IPS-15b (cell line): Measurements from ENCODE around the gene TMEM97.

Experiments
- H3K27me3 ChIP-seq: one replicate; pipeline ENCODE4 v1.6.1; 2013; ENCODE audit warnings: low read length; ENCODE audit not compliant: control insufficient read depth, insufficient read depth
- H3K36me3 ChIP-seq: one replicate; pipeline ENCODE4 v1.6.1; 2013; ENCODE audit warnings: low read length; ENCODE audit not compliant: control insufficient read depth, insufficient read depth
- H3K4me1 ChIP-seq: one replicate; pipeline ENCODE4 v1.6.1; 2013; ENCODE audit warnings: mild to moderate bottlenecking, low read length; ENCODE audit not compliant: control insufficient read depth, insufficient read depth
- H3K4me3 ChIP-seq: one replicate; pipeline ENCODE4 v1.5.1; 2013; ENCODE audit warnings: low read depth, low read length
- H3K9ac ChIP-seq: one replicate; pipeline ENCODE4 v1.6.1; 2013; ENCODE audit warnings: low read depth, mild to moderate bottlenecking, low read length
- H3K9me3 ChIP-seq: one replicate; pipeline ENCODE4 v1.6.1; 2013; ENCODE audit warnings: mild to moderate bottlenecking, low read length; ENCODE audit not compliant: control insufficient read depth, insufficient read depth

Gene TMEM97

GRCh38 chr17:28357061-28357900 lies 38.3 kb downstream of the TMEM97 start, which contains the start of gene POLDIP2:
Gene POLDIP2 (minus strand): TSS chr17:28357527. CDS start chr17:28357448, 79 bp downstream.
- peak within 1 kb of the TSS; percentile 95 for H3K4me3 ChIP-seq
- H3K36me3 ChIP-seq, result peaks cover 17% of the 10 kb centered on the region
- H3K27me3 ChIP-seq, result no peaks in the 10 kb centered on the region
- H3K9me3 ChIP-seq, result no peaks in the 10 kb centered on the region
- H3K9ac ChIP-seq, result peak within 1 kb of the TSS; percentile 92
- peaks cover 3% of the 10 kb centered on the region for H3K4me1 ChIP-seq

GRCh38 chr17:28357901-28358197 lies 38.8 kb downstream of the TMEM97 start:
- H3K36me3 ChIP-seq, result peaks cover 15% of the 10 kb centered on the region

GRCh38 chr17:28363186-28363585 lies 44.2 kb downstream of the TMEM97 start:
- Histone ChIP-seq H3K4me3 (no peak overlapping the region), H3K36me3 (peaks cover 9% of the 10 kb centered on the region)

More at GRCh38 chr17:28357901-28358197, 38.8 kb downstream of the TMEM97 start:
- Histone ChIP-seq H3K9me3 (no peaks in the 10 kb centered on the region), H3K27me3 (no peaks in the 10 kb centered on the region), H3K4me3 (peak overlapping the region; percentile 95), H3K4me1 (peaks cover 3% of the 10 kb centered on the region), H3K9ac (peak overlapping the region; percentile 91)

GRCh38 chr17:28363776-28364650 lies 45.0 kb downstream of the TMEM97 start:
- no peaks in the 10 kb centered on the region for H3K27me3 ChIP-seq

More at GRCh38 chr17:28363186-28363585, 44.2 kb downstream of the TMEM97 start:
- Histone ChIP-seq H3K27me3 (no peaks in the 10 kb centered on the region), H3K4me1 (peaks cover 3% of the 10 kb centered on the region), H3K9me3 (no peaks in the 10 kb centered on the region), H3K9ac (no peak overlapping the region)

GRCh38 chr17:28364665-28365363 lies 45.8 kb downstream of the TMEM97 start, which contains the start of gene SEBOX:
Gene SEBOX (minus strand): TSS chr17:28365199. CDS start chr17:28365151, 48 bp downstream.
- H3K27me3 ChIP-seq, result no peaks in the 10 kb centered on the region
- H3K4me3 ChIP-seq, result no peak within 1 kb of the TSS
- H3K9ac ChIP-seq, result no peak within 1 kb of the TSS
- no peaks in the 10 kb centered on the region for H3K9me3 ChIP-seq
- H3K36me3 ChIP-seq, result peaks cover 9% of the 10 kb centered on the region
- no peaks in the 10 kb centered on the region for H3K4me1 ChIP-seq

More at GRCh38 chr17:28363776-28364650, 45.0 kb downstream of the TMEM97 start:
- Histone ChIP-seq H3K36me3 (peaks cover 9% of the 10 kb centered on the region), H3K4me1 (no peaks in the 10 kb centered on the region), H3K9me3 (no peaks in the 10 kb centered on the region), H3K4me3 (no peak overlapping the region), H3K9ac (no peak overlapping the region)

- Histone ChIP-seq H3K4me1 (peaks cover 4% of the 10 kb centered on the region), H3K9ac (no peak overlapping the region), H3K4me3 (no peak overlapping the region), H3K36me3 (peaks cover 9% of the 10 kb centered on the region), H3K9me3 (no peaks in the 10 kb centered on the region), H3K27me3 (no peaks in the 10 kb centered on the region)
Measured at GRCh38 chr17:28365487-28365886, 46.5 kb downstream of the TMEM97 start.

GRCh38 chr17:28366605-28367004 lies 47.6 kb downstream of the TMEM97 start:
- no peak overlapping the region for H3K4me3 ChIP-seq
- peaks cover under 1% of the 10 kb centered on the region for H3K27me3 ChIP-seq
- no peaks in the 10 kb centered on the region for H3K9me3 ChIP-seq
- H3K4me1 ChIP-seq, result peaks cover 10% of the 10 kb centered on the region
- peaks cover 3% of the 10 kb centered on the region for H3K36me3 ChIP-seq
- H3K9ac ChIP-seq, result no peak overlapping the region

- Histone ChIP-seq H3K4me3 (no peak overlapping the region), H3K9ac (no peak overlapping the region), H3K9me3 (no peaks in the 10 kb centered on the region), H3K36me3 (peaks cover 3% of the 10 kb centered on the region), H3K4me1 (peaks cover 10% of the 10 kb centered on the region), H3K27me3 (peaks cover 9% of the 10 kb centered on the region)
Measured at GRCh38 chr17:28367641-28368305, 48.8 kb downstream of the TMEM97 start.

GRCh38 chr17:28368306-28368831 lies 49.4 kb downstream of the TMEM97 start:
- H3K4me1 ChIP-seq, result peaks cover 10% of the 10 kb centered on the region
- peaks cover 15% of the 10 kb centered on the region for H3K27me3 ChIP-seq
- no peak overlapping the region for H3K9ac ChIP-seq
- H3K36me3 ChIP-seq, result peaks cover 3% of the 10 kb centered on the region
- H3K9me3 ChIP-seq, result no peaks in the 10 kb centered on the region
- H3K4me3 ChIP-seq, result no peak overlapping the region

GRCh38 chr17:28368915-28369683 lies 50.1 kb downstream of the TMEM97 start:
- Histone ChIP-seq H3K4me3 (no peak overlapping the region), H3K36me3 (no peaks in the 10 kb centered on the region), H3K27me3 (peaks cover 19% of the 10 kb centered on the region), H3K9ac (no peak overlapping the region), H3K4me1 (peaks cover 10% of the 10 kb centered on the region), H3K9me3 (no peaks in the 10 kb centered on the region)
